ENCODE measurements around the gene CHAT. TPM values are rescaled to one million over a fixed set of nuclear protein-coding genes. Genes with fewer than 3 reads are reported as not detected.

CHAT gene
- total RNA-seq, 1 experiment from 2014 or later, result not detected

DNA sequence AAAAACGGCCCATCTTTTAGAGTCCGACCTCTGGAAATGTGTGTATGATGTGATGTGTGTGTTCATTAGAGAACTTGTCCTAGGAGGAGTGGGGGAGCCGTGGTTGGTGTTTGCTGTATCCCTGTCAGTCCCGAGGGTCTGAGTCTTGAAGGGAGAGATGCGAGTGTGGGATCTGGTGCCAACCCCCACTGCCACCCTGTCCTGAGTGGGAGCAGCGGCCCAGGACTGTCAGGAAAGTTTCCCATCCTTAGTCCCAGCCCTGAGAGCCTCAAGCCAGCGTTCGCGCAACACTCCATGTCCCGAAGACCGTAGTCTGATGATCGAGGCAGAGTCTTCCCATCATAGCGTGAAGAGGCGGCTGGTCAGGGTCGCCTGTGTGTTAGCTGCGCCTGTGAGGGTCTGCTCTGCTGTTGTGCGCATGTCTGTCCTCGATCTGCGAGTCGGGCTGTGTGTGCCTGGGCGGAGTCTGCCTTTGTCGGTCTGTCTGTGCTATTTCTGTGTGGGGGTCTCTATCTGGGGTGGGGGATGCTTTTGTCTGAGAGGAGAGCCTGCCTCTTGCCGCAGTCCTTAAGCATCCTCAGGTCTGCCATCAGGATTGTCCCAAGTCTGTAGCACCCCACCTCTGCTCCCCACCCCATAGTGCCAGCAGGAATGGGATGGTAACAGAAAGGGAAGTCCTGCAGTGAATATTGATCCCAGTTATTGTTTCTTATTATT is 514 bp upstream of the CHAT start:
- Histone ChIP-seq H3K23me2 (ENCODE audit: insufficient read length, low read depth, low read length, poor library complexity, severe bottlenecking) (peaks cover 25% of the 10 kb centered on the region), H3K4ac (ENCODE audit: low read depth, low read length) (no peak overlapping the region), H4K8ac (replicated peaks; ENCODE audit: insufficient read length, low read depth, low read length) (no peak overlapping the region), H2AK5ac (ENCODE audit: insufficient read length, low read length) (no peak overlapping the region), H3K79me1 (ENCODE audit: insufficient read depth, low read depth, low read length, poor library complexity, severe bottlenecking) (no peaks in the 10 kb centered on the region), H3K23ac (ENCODE audit: insufficient read length, low read depth, low read length) (no peak overlapping the region), H4K91ac (ENCODE audit: insufficient read length, low read depth, low read length) (no peak overlapping the region), H2BK12ac (ENCODE audit: insufficient read length, low read depth, low read length) (no peak overlapping the region), H3K9me3 (ENCODE audit: control insufficient read depth, low read depth, low read length) (no peaks in the 10 kb centered on the region), H3K56ac (ENCODE audit: insufficient read length, low read depth, low read length) (no peak overlapping the region), H3K27me3 (ENCODE audit: insufficient read depth, low read length) (peaks cover 78% of the 10 kb centered on the region), H3K14ac (ENCODE audit: insufficient read depth, low read length) (no peak overlapping the region), H4K20me1 (ENCODE audit: control insufficient read depth, insufficient read depth, insufficient read length) (peaks cover 2% of the 10 kb centered on the region), H3T11ph (ENCODE audit: low read length) (no peak overlapping the region), H2BK15ac (ENCODE audit: low read depth, low read length) (no peak overlapping the region), H3K9ac (ENCODE audit: extremely low read depth, insufficient read length, low read length) (no peak overlapping the region), H3K4me2 (ENCODE audit: insufficient read depth, insufficient read length, low read length) (peak overlapping the region; percentile 25), H3K18ac (ENCODE audit: insufficient read length, low read depth, low read length) (no peak overlapping the region), H3K4me1 (ENCODE audit: insufficient read depth, low read length) (no peaks in the 10 kb centered on the region; the same call in 1 of the 2 replicates), H2BK20ac (ENCODE audit: low read depth, low read length, poor library complexity, severe bottlenecking) (no peak overlapping the region), H4K5ac (ENCODE audit: insufficient read length, low read depth, low read length) (no peak overlapping the region), H2BK5ac (ENCODE audit: insufficient read length, low read length) (no peak overlapping the region), H2BK120ac (ENCODE audit: low read depth, low read length, poor library complexity, severe bottlenecking) (no peak overlapping the region), H3K79me2 (ENCODE audit: insufficient read depth, low read length) (no peaks in the 10 kb centered on the region), H2AFZ (ENCODE audit: low read length) (no peak overlapping the region), H3K27ac (ENCODE audit: insufficient read length, low read depth, low read length) (no peak overlapping the region)
- Mint-ChIP-seq H3K9me3 (peaks cover 0 to 7% of the 10 kb centered on the region in 2 experiments; a peak in 3 of 5 replicates), H3K27ac (no peak overlapping the region), H3K36me3 (ENCODE audit: insufficient read depth in 1 of 3, low read depth in 3 of 3) (no peaks in the 10 kb centered on the region; a peak in 1 of 7 replicates), H3K4me1 (peaks cover 32 to 50% of the 10 kb centered on the region in 2 experiments), H3K27me3 (ENCODE audit: low read depth) (peaks cover 99% of the 10 kb centered on the region), H3K4me3 (peak overlapping the region in 1 of 2 experiments; percentile 75; a peak in 3 of 5 replicates)
- TF ChIP-seq, protein P1, sequence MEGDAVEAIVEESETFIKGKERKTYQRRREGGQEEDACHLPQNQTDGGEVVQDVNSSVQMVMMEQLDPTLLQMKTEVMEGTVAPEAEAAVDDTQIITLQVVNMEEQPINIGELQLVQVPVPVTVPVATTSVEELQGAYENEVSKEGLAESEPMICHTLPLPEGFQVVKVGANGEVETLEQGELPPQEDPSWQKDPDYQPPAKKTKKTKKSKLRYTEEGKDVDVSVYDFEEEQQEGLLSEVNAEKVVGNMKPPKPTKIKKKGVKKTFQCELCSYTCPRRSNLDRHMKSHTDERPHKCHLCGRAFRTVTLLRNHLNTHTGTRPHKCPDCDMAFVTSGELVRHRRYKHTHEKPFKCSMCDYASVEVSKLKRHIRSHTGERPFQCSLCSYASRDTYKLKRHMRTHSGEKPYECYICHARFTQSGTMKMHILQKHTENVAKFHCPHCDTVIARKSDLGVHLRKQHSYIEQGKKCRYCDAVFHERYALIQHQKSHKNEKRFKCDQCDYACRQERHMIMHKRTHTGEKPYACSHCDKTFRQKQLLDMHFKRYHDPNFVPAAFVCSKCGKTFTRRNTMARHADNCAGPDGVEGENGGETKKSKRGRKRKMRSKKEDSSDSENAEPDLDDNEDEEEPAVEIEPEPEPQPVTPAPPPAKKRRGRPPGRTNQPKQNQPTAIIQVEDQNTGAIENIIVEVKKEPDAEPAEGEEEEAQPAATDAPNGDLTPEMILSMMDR (conservative IDR thresholded peaks at IDR 0.05), result no peak
- DNase-seq, result peak; percentile 46
- no CpG with 5 or more reads among the region's 23 CpGs for WGBS (ENCODE audit: extremely low coverage, insufficient read length, low lambda C conversion rate)
